ENCODE data around the gene RMC1. TPM values are rescaled to one million over a fixed set of nuclear protein-coding genes. Genes with fewer than 3 reads are reported as not detected.
"Not testable (repeated sequence)": the region's sequence is repeated elsewhere in the genome, so short reads cannot be mapped to it uniquely, and the experiment has no call there.

The RMC1 gene
- total RNA-seq, 1 donor from 2014 or later = 22.6 TPM

GRCh38 chr18:23495723-23496440 is 7.4 kb upstream of the RMC1 start:
- DNase-seq (ENCODE audit: low read depth, low spot score) = no peak

- no peak for DNase-seq (ENCODE audit: low read depth, low spot score)
Measured at GRCh38 chr18:23498117-23498516, 5.2 kb upstream of the RMC1 start.

DNA sequence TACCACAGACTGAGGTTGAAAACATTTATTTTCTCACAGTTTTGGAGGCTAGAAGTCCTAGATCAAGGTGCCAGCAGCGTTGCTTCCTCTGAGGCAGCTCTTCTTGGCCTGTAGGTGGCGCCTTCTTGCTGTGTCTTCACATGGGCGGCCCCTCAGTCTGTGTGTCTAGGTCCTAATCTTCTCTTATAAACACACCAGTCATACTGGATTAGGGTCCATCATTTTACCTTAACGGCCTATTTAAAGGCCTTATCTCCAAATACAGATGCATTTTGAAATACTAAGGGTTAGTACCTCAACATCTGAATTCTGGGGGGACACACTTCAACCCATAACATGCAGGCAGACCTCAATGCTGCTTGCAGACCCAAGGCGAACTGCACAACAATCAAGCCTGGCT is 4.4 kb upstream of the RMC1 start:
- DNase-seq (ENCODE audit: low read depth, low spot score) = no peak

DNA sequence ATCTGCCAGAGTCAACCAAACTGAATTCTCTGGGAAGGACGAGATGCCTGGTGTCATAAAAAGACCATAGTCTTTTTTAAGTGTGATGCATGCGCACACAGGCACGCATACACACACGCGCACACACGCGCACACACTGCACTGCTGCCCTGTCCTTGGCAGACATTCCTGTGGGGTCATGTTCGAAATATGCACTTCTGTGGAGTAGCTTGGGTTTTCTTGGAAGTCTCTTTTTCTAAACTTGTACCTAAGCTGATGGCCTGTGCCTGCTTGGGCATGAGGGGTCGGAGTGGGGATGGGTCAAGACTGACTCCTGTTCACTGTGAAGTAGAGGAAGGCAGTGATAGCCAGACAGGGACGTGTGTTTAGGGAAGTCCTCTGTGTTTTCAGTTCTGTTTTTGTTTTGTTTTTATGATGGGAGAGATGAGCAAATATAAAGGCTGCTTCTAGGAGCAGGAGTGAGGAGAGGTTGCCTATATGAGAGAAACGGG is 4.0 kb upstream of the RMC1 start:
- DNase-seq (ENCODE audit: low read depth, low spot score) = no peak

GRCh38 chr18:23501626-23502025 is 1.7 kb upstream of the RMC1 start:
- no peak for DNase-seq (ENCODE audit: low read depth, low spot score)

- DNase-seq (ENCODE audit: low read depth, low spot score) = no peak
Measured at GRCh38 chr18:23502516-23503037, 734 bp upstream of the RMC1 start.

GRCh38 chr18:23503963-23504344 is 643 bp downstream of the RMC1 start:
- DNase-seq (ENCODE audit: low read depth, low spot score) = no peak

DNA sequence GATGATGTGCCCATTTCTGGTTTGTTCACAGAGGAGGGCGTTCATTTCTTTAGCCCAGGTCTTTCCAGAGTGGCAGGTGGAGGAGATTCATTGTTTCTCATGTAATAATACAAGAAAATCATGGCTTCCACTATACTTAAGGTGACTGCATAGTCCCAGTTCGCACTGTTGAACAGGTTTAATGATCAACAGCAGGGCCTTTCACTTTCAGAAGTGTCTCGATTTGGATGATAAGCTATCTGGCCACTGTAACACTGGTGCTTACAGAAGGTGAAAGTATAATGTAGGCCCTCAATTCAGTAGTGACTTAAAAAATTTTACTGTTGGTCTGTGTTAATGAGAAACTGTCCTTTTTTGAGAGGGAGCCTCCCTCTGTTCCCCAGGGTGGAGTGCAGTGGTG is 1.4 kb downstream of the RMC1 start:
- no peak for DNase-seq (ENCODE audit: low read depth, low spot score)

GRCh38 chr18:23506393-23506792 is 3.1 kb downstream of the RMC1 start:
- no peak for DNase-seq (ENCODE audit: low read depth, low spot score)

- not testable (repeated sequence) for DNase-seq (ENCODE audit: low read depth, low spot score)
Measured at GRCh38 chr18:23510923-23511322, 7.6 kb downstream of the RMC1 start.

GRCh38 chr18:23512216-23512615 is 8.9 kb downstream of the RMC1 start:
- DNase-seq (ENCODE audit: low read depth, low spot score) = not testable (repeated sequence)

DNA sequence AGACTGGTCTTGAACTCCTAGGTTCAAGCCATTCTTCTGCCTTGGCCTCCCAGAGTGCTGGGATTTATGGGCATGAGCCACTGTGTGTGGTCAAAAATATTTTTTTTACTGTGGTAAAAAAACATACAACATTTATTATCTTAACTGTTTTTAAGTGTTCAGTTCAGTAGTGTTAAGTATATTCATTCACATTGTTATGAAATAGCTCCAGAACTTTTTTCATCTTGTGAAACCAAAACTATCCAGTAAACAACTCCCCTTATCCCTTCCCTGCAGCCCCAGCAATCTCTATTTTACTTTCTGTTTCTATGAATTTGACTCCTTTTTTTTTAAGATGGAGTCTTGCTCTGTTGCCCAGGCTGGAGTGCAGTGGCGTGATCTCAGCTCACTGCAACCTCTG is 9.3 kb downstream of the RMC1 start:
- no peak for DNase-seq (ENCODE audit: low read depth, low spot score)

- DNase-seq (ENCODE audit: low read depth, low spot score) = no peak
Measured at GRCh38 chr18:23515911-23516546, 12.7 kb downstream of the RMC1 start.

- peak; percentile 43 for DNase-seq (ENCODE audit: low read depth, low spot score)
Measured at GRCh38 chr18:23519734-23520133, 16.4 kb downstream of the RMC1 start.

DNA sequence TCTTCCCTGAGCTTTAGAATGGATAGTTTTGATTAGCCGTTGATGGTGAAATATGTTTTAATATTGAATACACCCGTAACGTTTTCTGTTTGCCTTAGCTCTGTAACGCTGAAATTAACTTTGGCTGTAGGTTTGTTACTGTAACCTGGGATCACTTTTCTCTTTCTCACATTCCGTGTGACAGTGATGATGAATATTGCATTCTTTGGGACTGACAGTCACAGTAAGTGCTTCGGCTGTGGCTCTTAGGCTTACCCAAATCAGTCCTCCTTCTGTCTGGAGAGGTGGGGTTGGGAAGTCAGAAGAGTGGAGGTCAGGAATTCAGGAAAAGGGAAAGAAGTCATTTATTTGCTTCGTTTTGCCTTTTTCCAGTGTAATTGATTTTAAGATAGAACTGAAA is 18.0 kb downstream of the RMC1 start:
- DNase-seq (ENCODE audit: low read depth, low spot score) = no peak

DNA sequence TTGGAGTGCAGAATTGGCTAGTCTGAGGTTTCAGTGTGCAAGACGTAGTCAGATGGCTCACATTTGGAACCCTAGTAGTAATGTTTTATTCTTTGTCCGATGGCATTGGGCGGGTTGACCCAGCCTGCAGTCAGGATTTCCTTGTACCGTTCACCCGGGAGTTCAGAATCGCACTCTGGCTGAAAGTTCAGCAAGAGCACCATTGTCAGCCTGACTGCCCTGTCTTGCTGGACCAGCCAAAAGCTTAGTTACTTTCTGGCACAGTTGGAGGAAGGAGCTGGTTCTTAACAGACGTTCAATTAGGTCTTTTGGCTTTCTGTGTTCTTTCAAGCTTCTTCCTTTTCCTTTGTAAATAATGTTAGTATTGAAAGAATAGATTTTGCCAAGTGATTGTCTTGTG is 18.6 kb downstream of the RMC1 start:
- no peak for DNase-seq (ENCODE audit: low read depth, low spot score)

DNA sequence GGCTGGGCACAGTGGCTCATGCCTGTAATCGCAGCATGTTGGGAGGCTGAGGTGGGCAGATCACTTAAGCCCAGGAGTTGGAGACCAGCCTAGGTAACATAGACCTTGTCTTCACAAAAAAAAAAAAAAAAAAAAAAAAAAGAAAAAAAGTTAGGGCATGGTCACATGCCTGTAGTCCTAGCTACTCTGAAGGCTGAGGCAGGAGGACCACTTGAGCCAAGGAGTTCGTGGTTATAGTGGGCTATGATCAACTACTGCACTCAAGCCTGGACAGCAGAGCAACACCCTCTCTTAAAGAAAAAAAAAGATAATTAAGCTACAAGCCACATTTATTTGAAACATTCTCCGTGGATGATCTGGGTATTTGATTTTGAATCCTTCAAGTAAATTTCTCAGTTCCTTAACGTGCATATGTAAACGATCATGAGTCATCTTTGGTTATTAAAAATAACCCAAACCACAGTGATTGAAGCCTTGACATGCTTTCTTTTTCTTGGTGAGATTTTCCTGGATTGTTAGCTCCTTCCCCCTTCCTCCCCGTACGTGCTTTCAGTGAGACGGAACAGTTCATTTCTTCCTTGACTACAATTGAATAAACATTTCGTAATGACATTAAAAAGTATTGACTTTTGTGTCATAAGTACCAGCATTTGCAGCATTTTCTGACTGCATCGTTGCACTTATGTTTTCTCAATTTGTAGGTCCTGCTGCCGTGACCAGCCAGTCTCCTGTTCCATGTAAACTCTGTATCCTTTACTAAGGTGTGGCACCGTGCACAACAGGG is 20.3 kb downstream of the RMC1 start:
- DNase-seq (ENCODE audit: low read depth, low spot score) = no peak

DNA sequence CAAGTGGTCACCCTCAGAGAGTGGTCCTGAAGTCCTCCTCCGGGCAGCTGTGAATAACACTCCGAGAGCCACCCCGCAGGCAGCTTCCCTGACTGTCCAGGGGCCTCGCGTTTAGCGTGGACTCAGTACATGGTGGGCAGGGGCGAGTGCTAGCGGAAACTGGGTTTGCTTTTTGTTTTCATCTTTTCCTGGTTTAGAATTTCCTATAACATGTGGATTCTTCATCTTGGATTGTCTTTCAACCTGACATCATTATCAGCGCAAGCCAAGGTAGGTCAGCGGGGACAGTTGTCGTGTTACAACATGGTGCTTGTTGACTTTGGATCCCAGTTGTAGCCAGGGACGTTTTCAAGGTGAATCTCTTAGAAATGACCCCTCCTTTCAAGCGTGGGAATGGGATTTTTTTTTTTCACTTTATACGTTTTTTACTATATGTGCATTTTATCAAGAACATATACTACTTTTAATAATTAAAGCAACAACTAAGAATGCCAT is 20.9 kb downstream of the RMC1 start:
- DNase-seq (ENCODE audit: low read depth, low spot score) = no peak

DNA sequence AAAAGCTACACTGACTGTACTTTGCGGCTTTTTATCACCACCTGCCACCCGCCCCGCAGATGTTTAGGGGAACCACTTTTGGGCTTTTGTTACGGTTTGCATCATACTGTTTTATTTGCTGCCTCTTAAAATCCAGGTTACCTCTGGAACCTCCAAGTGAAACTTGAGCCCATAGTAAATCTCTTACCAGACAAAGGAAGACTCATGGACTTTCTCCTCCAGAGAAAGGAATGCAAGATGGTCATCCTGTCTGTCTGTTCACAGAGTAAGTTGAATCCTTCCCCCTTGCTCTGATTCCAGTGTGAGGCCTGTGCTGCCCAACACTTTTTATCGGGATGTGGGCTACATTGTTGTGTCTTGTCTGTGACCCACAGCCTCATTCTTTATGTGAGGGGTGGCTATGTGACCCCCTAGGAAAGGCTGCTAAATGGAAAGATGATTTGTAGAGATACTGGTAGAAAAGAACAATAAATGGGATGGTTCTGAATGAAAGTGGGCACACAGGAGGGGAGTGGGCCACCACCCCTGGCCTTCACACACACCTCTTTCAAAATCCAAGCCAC is 23.3 kb downstream of the RMC1 start:
- DNase-seq (ENCODE audit: low read depth, low spot score) = no peak

DNA sequence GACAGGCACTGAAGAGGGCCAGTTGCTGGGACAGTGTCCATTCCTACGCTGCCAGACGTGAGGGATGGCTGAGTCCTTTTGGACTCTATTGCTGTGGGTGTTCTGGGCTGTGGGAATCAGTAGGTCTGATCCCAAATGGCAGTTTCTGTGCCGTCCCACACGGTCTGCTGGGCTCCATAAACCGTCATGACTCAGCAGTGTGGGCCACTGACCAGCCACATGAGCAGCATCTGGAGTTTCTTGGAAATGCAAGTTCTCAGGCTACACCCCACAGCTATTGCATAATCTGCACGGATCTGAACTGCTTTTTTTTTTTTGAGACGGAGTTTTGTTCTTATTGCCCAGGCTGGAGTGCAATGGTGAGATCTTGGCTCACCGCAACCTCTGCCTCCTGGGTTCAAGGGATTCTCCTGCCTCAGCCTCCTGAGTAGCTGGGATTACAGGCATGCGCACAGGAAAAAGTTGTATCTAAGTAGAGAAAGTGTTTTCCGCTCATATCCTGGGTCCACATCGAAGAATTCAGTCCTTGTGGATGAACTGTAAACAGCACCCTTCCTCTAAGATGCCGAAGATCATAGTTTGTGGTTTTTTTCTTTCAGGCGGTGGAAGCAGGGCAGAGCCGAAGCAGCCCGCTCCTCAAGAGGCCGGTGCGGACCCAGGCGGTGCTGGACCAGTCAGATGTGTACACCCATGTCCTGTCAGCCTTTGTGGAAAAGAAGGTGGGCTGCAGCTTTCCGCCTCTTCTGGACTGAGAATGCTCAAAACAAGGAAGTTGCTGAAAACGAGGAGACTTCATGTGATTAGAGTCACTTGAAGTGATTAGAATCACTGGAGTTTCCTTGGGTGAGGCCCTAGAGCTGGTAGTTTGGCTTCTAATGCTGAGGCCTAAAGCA is 25.5 kb downstream of the RMC1 start:
- no peak for DNase-seq (ENCODE audit: low read depth, low spot score)

DNA sequence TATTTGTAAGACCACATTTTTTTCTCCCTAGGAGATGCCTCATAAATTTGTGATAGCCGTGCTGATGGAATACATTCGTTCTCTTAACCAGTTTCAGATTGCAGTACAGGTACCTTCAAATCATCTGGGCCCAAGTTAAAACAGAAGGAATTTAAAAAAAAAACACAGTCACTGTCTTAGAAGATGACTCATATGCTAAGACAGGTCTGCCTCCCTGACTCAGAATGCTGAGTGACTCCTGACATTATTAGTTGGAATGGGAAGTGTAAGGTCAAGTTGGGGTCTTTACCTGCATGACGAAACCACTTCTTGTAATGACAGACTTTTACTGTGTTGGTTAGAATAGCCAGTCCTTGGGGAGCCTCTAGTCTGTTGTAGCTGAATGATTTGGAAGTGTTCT is 26.3 kb downstream of the RMC1 start:
- DNase-seq (ENCODE audit: low read depth, low spot score) = no peak
